Measurements from ENCODE around the gene TRIM62. TPM values are rescaled to one million over a fixed set of nuclear protein-coding genes. Genes with fewer than 3 reads are reported as not detected.

TRIM62 gene
- total and polyA plus RNA-seq, 10 donors, result 2.5 to 16.1 (median 9.2) TPM

- Histone ChIP-seq H3K36me3 (peaks cover 0 to 66% (median 14%) of the 10 kb centered on the region in 6 donors), H3K4me1 (peaks cover 0 to 18% (median 13%) of the 10 kb centered on the region in 6 donors), H3K27ac (peak overlapping the region in 5 of 8 donors; percentile 11 to 51 (median 38)), H3K27me3 (replicated peaks in 1 of 7) (no peaks in the 10 kb centered on the region), H3K9me3 (no peaks in the 10 kb centered on the region), H3K4me3 (no peak overlapping the region)
- 29 to 42% (median 39%) methylated on average over 18 to 25 of the region's 25 CpGs for WGBS, 5 donors
- no peak for DNase-seq
- intact Hi-C loops (cut with DNase I; ENCODE audit: low total_unique reads), result no loop called here
- TF ChIP-seq CTCF (IDR thresholded peaks at IDR 0.05 in 8 of 11, conservative IDR thresholded peaks at IDR 0.05 in 3 of 11) (no peak), POLR2AphosphoS5 (IDR thresholded peaks at IDR 0.05) (peak in 2 of 3 donors; percentile 42 to 67), POLR2A (IDR thresholded peaks at IDR 0.05) (no peak)
Measured at GRCh38 chr1:33161061-33161681, 20.7 kb downstream of the TRIM62 start.

DNA sequence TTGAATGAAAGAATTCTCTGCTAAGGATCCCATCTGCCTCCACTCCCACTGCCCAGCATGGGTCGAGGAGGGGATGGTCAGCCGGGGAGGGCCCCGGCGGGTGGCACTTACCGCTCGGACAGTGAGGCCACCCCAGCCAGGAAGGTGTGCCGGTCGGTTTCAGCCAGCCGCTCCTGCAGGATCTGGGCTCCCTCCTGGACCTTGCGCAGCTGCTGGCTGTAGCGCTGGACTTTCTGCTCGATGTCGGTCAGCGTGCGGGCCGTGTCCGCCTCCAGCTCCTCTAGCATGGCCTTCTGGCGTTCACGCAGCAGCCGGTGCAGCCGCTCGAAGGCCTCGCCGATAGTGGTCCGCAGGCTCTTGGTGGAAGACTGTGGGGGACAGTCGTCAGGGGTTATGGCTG, 22.3 kb downstream of the TRIM62 start:
- intact Hi-C loops (cut with DNase I; ENCODE audit: low total_unique reads), result no loop called here
- peak in 1 of 3 donors; percentile 34 for TF ChIP-seq POLR2AphosphoS5 (IDR thresholded peaks at IDR 0.05)
- TF ChIP-seq POLR2A (IDR thresholded peaks at IDR 0.05), result no peak
- no peak for TF ChIP-seq CTCF (IDR thresholded peaks at IDR 0.05 in 8 of 11, conservative IDR thresholded peaks at IDR 0.05 in 3 of 11)
- H3K9me3 ChIP-seq, result no peaks in the 10 kb centered on the region
- no peak overlapping the region for H3K4me3 ChIP-seq
- no peak overlapping the region for H3K27ac ChIP-seq
- peaks cover 0 to 25% (median 19%) of the 10 kb centered on the region in 6 donors for H3K4me1 ChIP-seq
- H3K36me3 ChIP-seq, result peaks cover 0 to 53% (median 14%) of the 10 kb centered on the region in 6 donors
- H3K27me3 ChIP-seq (replicated peaks in 1 of 7), result no peaks in the 10 kb centered on the region
- DNase-seq, result no peak
- WGBS, 5 donors, result 94 to 98% (median 97%) methylated on average over 26 of the region's 26 CpGs

DNA sequence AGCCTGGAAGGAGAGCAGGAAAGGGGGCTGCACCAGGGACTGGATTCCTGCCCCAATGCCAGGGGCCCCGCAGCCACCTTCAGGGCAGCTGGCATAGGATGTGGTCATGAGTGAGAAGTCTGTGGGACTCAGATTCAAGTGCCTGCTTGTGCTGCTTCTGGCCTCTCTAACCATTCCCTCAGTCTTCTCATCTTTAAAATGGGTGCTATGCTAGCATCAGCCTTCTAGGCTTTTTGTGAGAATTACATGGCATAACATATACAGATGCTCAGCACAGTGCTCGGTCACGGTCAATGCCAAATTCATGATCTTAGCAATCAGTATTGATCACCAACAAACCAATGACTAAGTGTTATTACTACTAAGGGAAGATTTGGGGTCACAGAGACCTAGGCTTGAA, 23.5 kb downstream of the TRIM62 start:
- no peak for TF ChIP-seq POLR2A (IDR thresholded peaks at IDR 0.05)
- no peak for TF ChIP-seq CTCF (IDR thresholded peaks at IDR 0.05 in 8 of 11, conservative IDR thresholded peaks at IDR 0.05 in 3 of 11)
- no peak for TF ChIP-seq POLR2AphosphoS5 (IDR thresholded peaks at IDR 0.05)
- no peak overlapping the region for H3K4me3 ChIP-seq
- H3K9me3 ChIP-seq, result no peaks in the 10 kb centered on the region
- intact Hi-C loops (cut with DNase I; ENCODE audit: low total_unique reads), result no loop called here
- no peak overlapping the region for H3K27ac ChIP-seq
- H3K36me3 ChIP-seq, result peaks cover 0 to 53% (median 14%) of the 10 kb centered on the region in 6 donors
- H3K4me1 ChIP-seq, result peaks cover 0 to 33% (median 19%) of the 10 kb centered on the region in 6 donors
- 94 to 98% (median 97%) methylated on average over 3 of the region's 3 CpGs for WGBS, 5 donors
- DNase-seq, result no peak
- H3K27me3 ChIP-seq (replicated peaks in 1 of 7), result no peaks in the 10 kb centered on the region

DNA sequence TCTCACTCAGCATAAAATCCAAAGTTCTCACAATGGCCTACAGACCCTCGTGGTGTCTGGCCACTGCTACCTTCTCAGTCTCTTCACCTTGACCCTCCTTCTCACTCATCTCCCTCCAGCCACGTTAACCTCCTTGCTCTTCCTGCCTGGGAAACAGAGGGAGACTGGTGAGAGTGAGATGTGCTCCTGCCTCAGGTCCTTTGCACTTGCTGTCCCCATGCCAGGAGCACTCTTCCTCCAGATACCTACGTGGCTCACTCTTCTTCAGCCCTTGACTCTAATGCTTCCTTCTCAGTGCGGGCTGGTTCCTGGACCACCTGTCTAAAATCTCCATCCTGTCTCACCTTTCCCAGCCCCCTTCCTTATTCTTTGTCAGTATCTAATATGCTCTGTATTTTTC, 24.7 kb downstream of the TRIM62 start:
- Histone ChIP-seq H3K9me3 (no peaks in the 10 kb centered on the region), H3K4me1 (peaks cover 0 to 41% (median 19%) of the 10 kb centered on the region in 6 donors), H3K4me3 (no peak overlapping the region), H3K27ac (no peak overlapping the region), H3K36me3 (peaks cover 0 to 50% (median 14%) of the 10 kb centered on the region in 6 donors), H3K27me3 (replicated peaks in 1 of 7) (no peaks in the 10 kb centered on the region)
- TF ChIP-seq CTCF (IDR thresholded peaks at IDR 0.05 in 8 of 11, conservative IDR thresholded peaks at IDR 0.05 in 3 of 11), result no peak
- no peak for TF ChIP-seq POLR2AphosphoS5 (IDR thresholded peaks at IDR 0.05)
- no peak for TF ChIP-seq POLR2A (IDR thresholded peaks at IDR 0.05)
- DNase-seq, result no peak
- WGBS, 5 donors, result 82 to 96% (median 87%) methylated on average over 4 of the region's 4 CpGs
- intact Hi-C loops (cut with DNase I; ENCODE audit: low total_unique reads), result no loop called here
